AG10803 (cell line): ENCODE data around the gene NRDC.

Source experiments
- DNase-seq: peaks from one replicate; pipeline ENCODE4 v3.0.0; 2010; ENCODE audit warnings: low read depth
- H3K4me3 ChIP-seq: 2 replicates; pipeline ENCODE4 v1.5.1; 2011; ENCODE audit warnings: mild to moderate bottlenecking, low read length, control low read depth
- CTCF ChIP-seq: conservative IDR thresholded peaks from 2 replicates; pipeline ENCODE4 v1.5.1; 2011; ENCODE audit warnings: mild to moderate bottlenecking, low read length, control low read depth, inconsistent platforms

NRDC gene

GRCh38 chr1:51761351-51761750 lies 117.2 kb downstream of the NRDC start:
- H3K4me3 ChIP-seq, result no peak overlapping the region
- no peak for DNase-seq
- TF ChIP-seq CTCF, result no peak

GRCh38 chr1:51760872-51761271 lies 117.7 kb downstream of the NRDC start:
- DNase-seq, result no peak
- no peak overlapping the region for H3K4me3 ChIP-seq
- TF ChIP-seq CTCF, result no peak

DNA sequence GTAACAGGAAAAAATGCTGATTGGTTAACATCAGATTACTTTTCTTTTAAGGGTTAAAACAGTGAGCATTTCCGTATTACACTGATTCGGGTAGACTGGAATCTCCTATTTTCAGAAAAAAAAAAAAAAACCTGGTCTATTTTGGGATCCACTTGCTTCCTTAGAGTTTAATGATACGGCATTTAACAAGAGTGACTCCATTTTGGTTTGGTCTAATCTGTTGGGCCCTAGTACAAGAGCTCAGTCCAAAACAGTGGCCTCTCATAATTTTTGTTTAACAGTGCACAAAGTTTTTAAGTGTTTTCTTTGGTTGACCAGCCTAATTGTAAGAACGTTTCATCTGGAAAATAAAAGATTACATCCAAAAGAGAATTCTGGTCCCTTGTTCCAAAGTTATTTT lies 120.2 kb downstream of the NRDC start:
- H3K4me3 ChIP-seq, result no peak overlapping the region
- DNase-seq, result no peak
- no peak for TF ChIP-seq CTCF

DNA sequence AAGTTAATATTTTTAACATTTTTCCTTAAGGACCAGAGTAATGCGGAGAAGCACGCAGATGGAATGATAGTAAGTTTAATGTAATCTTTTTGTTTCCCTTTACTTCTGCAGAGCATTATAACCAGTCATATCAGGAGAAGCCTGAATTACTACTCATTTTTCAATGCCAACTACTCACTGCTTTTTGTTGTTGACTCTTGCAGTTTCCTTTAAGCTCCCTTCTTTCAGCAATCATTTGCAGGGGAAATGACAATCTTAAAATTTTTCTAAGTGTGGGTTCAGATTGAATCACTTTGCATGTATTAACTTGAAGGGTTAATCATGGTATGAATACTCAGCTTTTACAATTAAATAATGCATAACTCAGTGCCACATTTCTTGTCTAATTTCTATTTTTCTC lies 122.2 kb downstream of the NRDC start:
- H3K4me3 ChIP-seq, result no peak overlapping the region
- no peak for DNase-seq
- TF ChIP-seq CTCF, result no peak

DNA sequence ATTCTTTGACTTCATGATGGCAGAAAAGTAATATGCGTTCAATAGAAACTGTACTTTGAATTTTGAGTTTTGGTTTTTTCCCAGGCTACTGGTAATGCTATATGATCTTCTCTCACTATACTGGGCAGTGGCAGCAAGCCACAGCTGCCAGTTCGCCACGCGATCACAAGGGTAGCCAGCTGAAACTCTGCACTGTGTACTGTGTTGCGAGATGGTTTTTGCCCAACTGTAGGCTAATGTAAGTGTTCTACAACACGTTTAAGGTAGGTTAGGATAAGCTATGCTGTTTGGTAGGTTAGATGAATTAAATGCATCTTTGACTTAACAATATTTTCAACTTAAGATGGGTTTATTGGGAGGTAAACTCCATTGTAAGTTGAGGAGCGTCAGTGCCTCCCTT lies 123.1 kb downstream of the NRDC start:
- TF ChIP-seq CTCF, result no peak
- H3K4me3 ChIP-seq, result no peak overlapping the region
- DNase-seq, result no peak

GRCh38 chr1:51754666-51755065 lies 123.9 kb downstream of the NRDC start:
- TF ChIP-seq CTCF, result no peak
- no peak for DNase-seq
- no peak overlapping the region for H3K4me3 ChIP-seq

- no peak overlapping the region for H3K4me3 ChIP-seq
- no peak for DNase-seq
- TF ChIP-seq CTCF, result no peak
Observed at GRCh38 chr1:51753969-51754368, 124.6 kb downstream of the NRDC start.
